ENCODE results near the gene GIPC1.

- TF ChIP-seq CTCF (IDR thresholded peaks at IDR 0.05) (no peak), POLR2A (IDR thresholded peaks at IDR 0.05) (no peak)
Observed at GRCh38 chr19:14503285-14503684, 7.4 kb upstream of the GIPC1 start.

Data from lower leg skin (tissue), 3 donors.